Activated B cell treated with CpG ODN at 0.5 μM for 24 hours (primary cell): ENCODE measurements around the gene NUP50. TPM values are rescaled to one million over a fixed set of nuclear protein-coding genes. Genes with fewer than 3 reads are reported as not detected.

Experiments
- ATAC-seq: fragments of 200-7000 bp; cut with Tn5 transposase; one replicate; pipeline ENCODE4 v1.10.0; 2021; ENCODE audit warnings: low read depth, mild to moderate bottlenecking, moderate library complexity
- CTCF ChIA-PET: fragments of 350-600 bp; sonication (Branson Sonifier 250); formaldehyde crosslinking; loops from one replicate; lab custom pipeline; 2021; ENCODE audit warnings: antibody characterized with exemption; lab: Charles Lee
- POLR2A ChIA-PET: fragments of 350-600 bp; sonication (Branson Sonifier 250); formaldehyde crosslinking; loops from one replicate; lab custom pipeline; 2021; ENCODE audit warnings: antibody characterized with exemption; lab: Charles Lee
- DNase-seq: peaks from one replicate; pipeline ENCODE4 v3.0.0; 2022
- H3K27ac Mint-ChIP-seq: one replicate; pipeline ENCODE4 v1.8.0; 2020; ENCODE audit warnings: mixed read lengths
- H3K27me3 Mint-ChIP-seq: one replicate; pipeline ENCODE4 v1.8.0; 2021; ENCODE audit warnings: mixed read lengths
- H3K36me3 Mint-ChIP-seq: one replicate; pipeline ENCODE4 v1.8.0; 2021; ENCODE audit warnings: low read depth, mixed read lengths
- H3K4me1 Mint-ChIP-seq: one replicate; pipeline ENCODE4 v1.8.0; 2021; ENCODE audit warnings: mixed read lengths
- H3K4me3 Mint-ChIP-seq: one replicate; pipeline ENCODE4 v1.8.0; 2020; ENCODE audit warnings: mild to moderate bottlenecking, mixed read lengths
- H3K9me3 Mint-ChIP-seq: one replicate; pipeline ENCODE4 v1.8.0; 2020; ENCODE audit warnings: mixed read lengths
- CTCF ChIP-seq: fragments of 200-600 bp; IDR thresholded peaks from one replicate; pipeline ENCODE4 v1.8.0; 2022; ENCODE audit warnings: antibody characterized with exemption, mild to moderate bottlenecking
- intact Hi-C: fragments of 100-400 bp; cut with micrococcal nuclease; formaldehyde crosslinking; loops from one replicate; pipeline ENCODE4 v1.15.1; 2024
- total RNA-seq: library from RNA; stranded (reverse); gene quantifications from 2 replicates; pipeline ENCODE4 v1.2.3, GENCODE V29; 2022

Gene NUP50
- total RNA-seq, 1 donor from 2014 or later = 112 TPM

- Mint-ChIP-seq H3K4me3 (no peak overlapping the region), H3K27ac (no peak overlapping the region), H3K9me3 (no peaks in the 10 kb centered on the region), H3K27me3 (no peaks in the 10 kb centered on the region), H3K4me1 (peaks cover 5% of the 10 kb centered on the region), H3K36me3 (peaks cover 94% of the 10 kb centered on the region)
- no peak for DNase-seq
- ChIA-PET CTCF (interaction anchor here (0.5 kb wide), 1 partner anchor 11 kb away, joined by 3 read pairs; no protein-coding TSS in a partner anchor), POLR2A (interaction anchor here (1.2 to 1.7 kb wide), 2 partner anchors 8 to 10 kb away, joined by 3 to 5 read pairs; partner anchors contain the start of gene NUP50)
- no peak for ATAC-seq
- intact Hi-C loops = no loop called here
- no peak for TF ChIP-seq CTCF
These were observed 9.3 kb downstream of the NUP50 start for GRCh38 chr22:45172881-45173585.

- Mint-ChIP-seq H3K27me3 (no peaks in the 10 kb centered on the region), H3K27ac (no peak overlapping the region), H3K9me3 (no peaks in the 10 kb centered on the region), H3K4me3 (no peak overlapping the region), H3K4me1 (no peaks in the 10 kb centered on the region), H3K36me3 (peaks cover 92% of the 10 kb centered on the region)
- intact Hi-C loops = no loop called here
- ATAC-seq (no peak), DNase-seq (no peak)
- ChIA-PET POLR2A (no interaction called here), CTCF (no interaction called here)
- TF ChIP-seq CTCF = no peak
These were observed 15.7 kb downstream of the NUP50 start for GRCh38 chr22:45179276-45180049.

- H3K4me3 Mint-ChIP-seq = no peak overlapping the region
- no peak for ATAC-seq
- no peak overlapping the region for H3K27ac Mint-ChIP-seq
- H3K9me3 Mint-ChIP-seq = no peaks in the 10 kb centered on the region
- no peaks in the 10 kb centered on the region for H3K4me1 Mint-ChIP-seq
- ChIA-PET CTCF (no interaction called here), POLR2A (no interaction called here)
- intact Hi-C loops = no loop called here
- H3K36me3 Mint-ChIP-seq = peaks cover 92% of the 10 kb centered on the region
- no peak for DNase-seq
- no peaks in the 10 kb centered on the region for H3K27me3 Mint-ChIP-seq
- no peak for TF ChIP-seq CTCF
These were observed 16.5 kb downstream of the NUP50 start for GRCh38 chr22:45180146-45180679.

GRCh38 chr22:45181240-45181639, 17.5 kb downstream of the NUP50 start:
- TF ChIP-seq CTCF = no peak
- Mint-ChIP-seq H3K9me3 (no peaks in the 10 kb centered on the region), H3K27me3 (no peaks in the 10 kb centered on the region), H3K36me3 (peaks cover 92% of the 10 kb centered on the region), H3K27ac (no peak overlapping the region), H3K4me1 (no peaks in the 10 kb centered on the region), H3K4me3 (no peak overlapping the region)
- DNase-seq = no peak
- POLR2A ChIA-PET = no interaction called here
- CTCF ChIA-PET = no interaction called here
- intact Hi-C loops = no loop called here
- ATAC-seq = no peak

GRCh38 chr22:45181766-45182165, 18.0 kb downstream of the NUP50 start:
- H3K4me3 Mint-ChIP-seq = no peak overlapping the region
- no peak overlapping the region for H3K27ac Mint-ChIP-seq
- peaks cover 88% of the 10 kb centered on the region for H3K36me3 Mint-ChIP-seq
- POLR2A ChIA-PET = no interaction called here
- DNase-seq = no peak
- CTCF ChIA-PET = no interaction called here
- TF ChIP-seq CTCF = no peak
- ATAC-seq = no peak
- intact Hi-C loops = no loop called here
- H3K4me1 Mint-ChIP-seq = no peaks in the 10 kb centered on the region
- no peaks in the 10 kb centered on the region for H3K9me3 Mint-ChIP-seq
- H3K27me3 Mint-ChIP-seq = no peaks in the 10 kb centered on the region
